Activated CD4-positive, CD25-positive, alpha-beta regulatory T cell treated with anti-CD3 and anti-CD28 coated beads, Interleukin-2, amount 50 U/mL, for 72 hours (primary cell): ENCODE results near the gene EPB41L3.
"Not testable (repeated sequence)": the region's sequence is repeated elsewhere in the genome, so short reads cannot be mapped to it uniquely, and the experiment has no call there.

Experiments
- DNase-seq: peaks from one replicate; pipeline ENCODE4 v3.0.0; 2021

EPB41L3 gene

GRCh38 chr18:5490753-5491480 is 52.9 kb downstream of the EPB41L3 start:
- no peak for DNase-seq

GRCh38 chr18:5488844-5489243 is 55.0 kb downstream of the EPB41L3 start:
- DNase-seq = no peak

GRCh38 chr18:5488044-5488443 is 55.8 kb downstream of the EPB41L3 start:
- DNase-seq = not testable (repeated sequence)

GRCh38 chr18:5484526-5484925 is 59.3 kb downstream of the EPB41L3 start:
- no peak for DNase-seq

- DNase-seq = no peak
These were observed 62.2 kb downstream of the EPB41L3 start for GRCh38 chr18:5481621-5482020.

GRCh38 chr18:5478261-5478660 is 65.5 kb downstream of the EPB41L3 start:
- no peak for DNase-seq

GRCh38 chr18:5476961-5477800 is 66.6 kb downstream of the EPB41L3 start:
- DNase-seq = no peak

- no peak for DNase-seq
These were observed 68.5 kb downstream of the EPB41L3 start for GRCh38 chr18:5475267-5475666.

- no peak for DNase-seq
These were observed 74.5 kb downstream of the EPB41L3 start for GRCh38 chr18:5469340-5469739.

- DNase-seq = no peak
These were observed 75.4 kb downstream of the EPB41L3 start for GRCh38 chr18:5468394-5468793.

- no peak for DNase-seq
These were observed 76.1 kb downstream of the EPB41L3 start for GRCh38 chr18:5467671-5468070.

- no peak for DNase-seq
These were observed 77.5 kb downstream of the EPB41L3 start for GRCh38 chr18:5466256-5466655.

GRCh38 chr18:5464251-5464650 is 79.5 kb downstream of the EPB41L3 start:
- no peak for DNase-seq

GRCh38 chr18:5463831-5464230 is 80.0 kb downstream of the EPB41L3 start:
- no peak for DNase-seq

GRCh38 chr18:5463390-5463789 is 80.4 kb downstream of the EPB41L3 start:
- no peak for DNase-seq

GRCh38 chr18:5462227-5462626 is 81.6 kb downstream of the EPB41L3 start:
- no peak for DNase-seq

- DNase-seq = no peak
These were observed 82.8 kb downstream of the EPB41L3 start for GRCh38 chr18:5461041-5461440.

- DNase-seq = no peak
These were observed 86.3 kb downstream of the EPB41L3 start for GRCh38 chr18:5457462-5457957.

GRCh38 chr18:5456577-5457461 is 87.0 kb downstream of the EPB41L3 start:
- no peak for DNase-seq

- DNase-seq = no peak
These were observed 88.1 kb downstream of the EPB41L3 start for GRCh38 chr18:5455674-5456073.

- no peak for DNase-seq
These were observed 90.8 kb downstream of the EPB41L3 start for GRCh38 chr18:5452943-5453443.

- no peak for DNase-seq
These were observed 91.9 kb downstream of the EPB41L3 start for GRCh38 chr18:5451871-5452270.

- no peak for DNase-seq
These were observed 92.6 kb downstream of the EPB41L3 start for GRCh38 chr18:5451150-5451549.
